Mesenchymal stem cell (in vitro differentiated cells and primary cell): ENCODE data around the gene CCDC188.

Experiments used
- DNase-seq: peaks from one replicate; pipeline ENCODE4 v3.0.0-alpha.2; 2013
- H2AFZ ChIP-seq: one replicate; pipeline ENCODE4 v1.6.1; 2013; ENCODE audit warnings: low read depth, mild to moderate bottlenecking, control low read depth, inconsistent platforms, low read length, moderate library complexity
- H2AK5ac ChIP-seq: 2 replicates; pipeline ENCODE4 v1.6.1; 2013; ENCODE audit warnings: low read length, moderate library complexity, mild to moderate bottlenecking, inconsistent platforms; ENCODE audit not compliant: severe bottlenecking
- H2BK120ac ChIP-seq: one replicate; pipeline ENCODE4 v1.6.1; 2013; ENCODE audit warnings: low read depth, mild to moderate bottlenecking, inconsistent platforms, low read length, moderate library complexity
- H2BK12ac ChIP-seq, 2 experiments: one replicate each; pipeline ENCODE4 v1.6.1; 2013; ENCODE audit warnings: inconsistent platforms in 2 of 2, low read length in 2 of 2, mild to moderate bottlenecking in 2 of 2, moderate library complexity in 2 of 2, control low read depth in 1 of 2
- H2BK15ac ChIP-seq: one replicate; pipeline ENCODE4 v1.6.1; 2013; ENCODE audit warnings: mild to moderate bottlenecking, low read depth, inconsistent platforms; ENCODE audit not compliant: poor library complexity, severe bottlenecking
- H2BK5ac ChIP-seq: 2 replicates; pipeline ENCODE4 v1.6.1; 2013; ENCODE audit warnings: low read depth, mild to moderate bottlenecking, low read length, control low read depth, inconsistent platforms; ENCODE audit not compliant: poor library complexity, severe bottlenecking
- H3K14ac ChIP-seq, 2 experiments: one replicate each; pipeline ENCODE4 v1.6.1; 2013; ENCODE audit warnings: inconsistent platforms in 2 of 2, low read length in 2 of 2, control low read depth in 1 of 2, mild to moderate bottlenecking in 1 of 2, moderate library complexity in 1 of 2
- H3K18ac ChIP-seq, 2 experiments: one replicate each; pipeline ENCODE4 v1.6.1; 2013; ENCODE audit warnings: inconsistent platforms in 2 of 2, low read length in 2 of 2, control low read depth in 1 of 2, low read depth in 1 of 2, mild to moderate bottlenecking in 1 of 2
- H3K23ac ChIP-seq, 2 experiments: one replicate each; pipeline ENCODE4 v1.6.1; 2013; ENCODE audit warnings: inconsistent platforms in 2 of 2, low read length in 2 of 2, mild to moderate bottlenecking in 2 of 2, moderate library complexity in 2 of 2, control low read depth in 1 of 2
- H3K27ac ChIP-seq: 2 replicates; pipeline ENCODE4 v1.5.1; 2013; ENCODE audit warnings: mild to moderate bottlenecking, moderate library complexity, low read length, control low read depth, inconsistent platforms; ENCODE audit not compliant: poor library complexity, severe bottlenecking
- H3K27me3 ChIP-seq, 2 experiments: 2 replicates each; pipeline versions ENCODE4 v1.6.1 to v1.7.0; 2013; ENCODE audit warnings: low read length in 2 of 2, mild to moderate bottlenecking in 2 of 2, moderate library complexity in 2 of 2, control low read depth in 1 of 2, inconsistent platforms in 1 of 2; ENCODE audit not compliant: control insufficient read depth in 1 of 2, insufficient read depth in 1 of 2
- H3K36me3 ChIP-seq, 2 experiments: 2 replicates each; pipeline versions ENCODE4 v1.6.1 to v1.7.0; 2013; ENCODE audit warnings: low read length in 2 of 2, control low read depth in 1 of 2, inconsistent platforms in 1 of 2, low read depth in 1 of 2, mild to moderate bottlenecking in 1 of 2; ENCODE audit not compliant: insufficient read depth in 2 of 2, control insufficient read depth in 1 of 2
- H3K4ac ChIP-seq, 2 experiments: one replicate each; pipeline ENCODE4 v1.6.1; 2013; ENCODE audit warnings: inconsistent platforms in 2 of 2, low read length in 2 of 2, mild to moderate bottlenecking in 2 of 2, moderate library complexity in 2 of 2, control low read depth in 1 of 2, low read depth in 1 of 2
- H3K4me1 ChIP-seq: 2 replicates; pipeline ENCODE4 v1.6.1; 2013; ENCODE audit warnings: low read depth, low read length, control low read depth; ENCODE audit not compliant: control insufficient read depth, insufficient read depth
- H3K4me2 ChIP-seq: 2 replicates; pipeline ENCODE4 v1.6.1; 2013; ENCODE audit warnings: low read length, mild to moderate bottlenecking, inconsistent platforms; ENCODE audit not compliant: poor library complexity, severe bottlenecking
- H3K4me3 ChIP-seq, 2 experiments: 2 replicates each; pipeline versions ENCODE4 v1.5.1 to v1.7.0; 2013; ENCODE audit warnings: low read length in 2 of 2, mild to moderate bottlenecking in 2 of 2, control low read depth in 1 of 2, low read depth in 1 of 2; ENCODE audit not compliant: insufficient read depth in 1 of 2
- H3K79me1 ChIP-seq: replicated peaks from 2 replicates; pipeline ENCODE4 v1.6.1; 2013; ENCODE audit warnings: mild to moderate bottlenecking, control low read depth, low read length, inconsistent platforms; ENCODE audit not compliant: poor library complexity, severe bottlenecking
- H3K9ac ChIP-seq: 2 replicates; pipeline ENCODE4 v1.7.0; 2013; ENCODE audit warnings: mild to moderate bottlenecking, low read length, moderate library complexity
- H3K9me3 ChIP-seq: 2 replicates; pipeline ENCODE4 v1.7.0; 2013; ENCODE audit warnings: mild to moderate bottlenecking, low read length; ENCODE audit not compliant: control insufficient read depth
- H4K8ac ChIP-seq: one replicate; pipeline ENCODE4 v1.6.1; 2013; ENCODE audit warnings: inconsistent platforms, mild to moderate bottlenecking, low read length, moderate library complexity
- H4K91ac ChIP-seq: one replicate; pipeline ENCODE4 v1.6.1; 2013; ENCODE audit warnings: mild to moderate bottlenecking, low read length, inconsistent platforms
- WGBS: methylation state at CpG from one replicate; pipeline ENCODE4 v1.1.7; 2013; ENCODE audit warnings: mixed read lengths; 5-methylcytosine and 5-hydroxymethylcytosine counted together

CCDC188 gene

GRCh38 chr22:20186183-20186870 lies 35.5 kb upstream of the CCDC188 start:
- Histone ChIP-seq H3K4me2 (no peak overlapping the region), H3K14ac (no peak overlapping the region), H3K4me3 (no peak overlapping the region), H3K4me1 (peaks cover 2% of the 10 kb centered on the region), H3K27me3 (peaks cover 16 to 43% of the 10 kb centered on the region in 2 experiments), H3K4ac (no peak overlapping the region), H2BK12ac (no peak overlapping the region), H3K36me3 (no peaks in the 10 kb centered on the region), H3K9me3 (no peaks in the 10 kb centered on the region), H2AK5ac (no peak overlapping the region), H3K23ac (no peak overlapping the region), H4K8ac (no peak overlapping the region), H2AFZ (no peak overlapping the region), H3K9ac (no peak overlapping the region), H3K18ac (no peak overlapping the region), H2BK15ac (no peak overlapping the region), H4K91ac (no peak overlapping the region), H3K27ac (no peak overlapping the region), H2BK5ac (no peak overlapping the region), H3K79me1 (no peaks in the 10 kb centered on the region), H2BK120ac (no peak overlapping the region)
- 39% methylated on average over 9 of the region's 10 CpGs for WGBS
- DNase-seq = no peak

GRCh38 chr22:20185750-20186149 lies 34.9 kb upstream of the CCDC188 start:
- no peak overlapping the region for H3K23ac ChIP-seq
- H3K27me3 ChIP-seq = peaks cover 12 to 40% of the 10 kb centered on the region in 2 experiments
- H3K4me1 ChIP-seq = peaks cover 6% of the 10 kb centered on the region
- 80% methylated on average over 6 of the region's 6 CpGs for WGBS
- H2BK120ac ChIP-seq = no peak overlapping the region
- no peak overlapping the region for H2AFZ ChIP-seq
- no peaks in the 10 kb centered on the region for H3K9me3 ChIP-seq
- H3K4ac ChIP-seq = no peak overlapping the region
- H4K91ac ChIP-seq = no peak overlapping the region
- no peak overlapping the region for H2BK5ac ChIP-seq
- no peak overlapping the region for H2AK5ac ChIP-seq
- H3K14ac ChIP-seq = no peak overlapping the region
- no peak overlapping the region for H3K18ac ChIP-seq
- no peak overlapping the region for H3K4me3 ChIP-seq
- no peak overlapping the region for H2BK15ac ChIP-seq
- H3K36me3 ChIP-seq = no peaks in the 10 kb centered on the region
- H3K79me1 ChIP-seq = no peaks in the 10 kb centered on the region
- no peak overlapping the region for H3K27ac ChIP-seq
- no peak overlapping the region for H3K9ac ChIP-seq
- DNase-seq = no peak
- no peak overlapping the region for H4K8ac ChIP-seq
- H3K4me2 ChIP-seq = no peak overlapping the region
- H2BK12ac ChIP-seq = no peak overlapping the region

- DNase-seq = no peak
- no peak overlapping the region for H3K18ac ChIP-seq
- no peak overlapping the region for H3K9ac ChIP-seq
- H3K4me3 ChIP-seq = peak overlapping the region in 1 of 2 experiments; percentile 7
- no peak overlapping the region for H2BK5ac ChIP-seq
- H2BK12ac ChIP-seq = no peak overlapping the region
- no peak overlapping the region for H2BK120ac ChIP-seq
- H3K27me3 ChIP-seq = peaks cover 12 to 36% of the 10 kb centered on the region in 2 experiments
- H2AFZ ChIP-seq = no peak overlapping the region
- H2AK5ac ChIP-seq = no peak overlapping the region
- H3K4ac ChIP-seq = no peak overlapping the region
- no peak overlapping the region for H2BK15ac ChIP-seq
- no peak overlapping the region for H3K14ac ChIP-seq
- peaks cover 6% of the 10 kb centered on the region for H3K4me1 ChIP-seq
- no peak overlapping the region for H4K91ac ChIP-seq
- H3K23ac ChIP-seq = no peak overlapping the region
- no peak overlapping the region for H3K27ac ChIP-seq
- 81% methylated on average over 17 of the region's 18 CpGs for WGBS
- no peaks in the 10 kb centered on the region for H3K36me3 ChIP-seq
- no peaks in the 10 kb centered on the region for H3K79me1 ChIP-seq
- no peak overlapping the region for H3K4me2 ChIP-seq
- H4K8ac ChIP-seq = no peak overlapping the region
- H3K9me3 ChIP-seq = no peaks in the 10 kb centered on the region
These were observed 33.8 kb upstream of the CCDC188 start for GRCh38 chr22:20184501-20185165.

- no peak overlapping the region for H3K4me2 ChIP-seq
- WGBS = 65% methylated on average over 6 of the region's 6 CpGs
- no peak overlapping the region for H2BK12ac ChIP-seq
- no peak overlapping the region for H2AFZ ChIP-seq
- no peaks in the 10 kb centered on the region for H3K36me3 ChIP-seq
- H3K79me1 ChIP-seq = no peaks in the 10 kb centered on the region
- peaks cover 6% of the 10 kb centered on the region for H3K4me1 ChIP-seq
- no peak overlapping the region for H4K91ac ChIP-seq
- H3K27me3 ChIP-seq = peaks cover 15 to 39% of the 10 kb centered on the region in 2 experiments
- H3K14ac ChIP-seq = no peak overlapping the region
- no peak for DNase-seq
- H3K9ac ChIP-seq = no peak overlapping the region
- no peak overlapping the region for H3K23ac ChIP-seq
- no peak overlapping the region for H2BK120ac ChIP-seq
- H4K8ac ChIP-seq = no peak overlapping the region
- H2BK15ac ChIP-seq = no peak overlapping the region
- no peaks in the 10 kb centered on the region for H3K9me3 ChIP-seq
- H2AK5ac ChIP-seq = no peak overlapping the region
- H3K4ac ChIP-seq = no peak overlapping the region
- no peak overlapping the region for H3K27ac ChIP-seq
- H3K18ac ChIP-seq = no peak overlapping the region
- H3K4me3 ChIP-seq = no peak overlapping the region
- H2BK5ac ChIP-seq = no peak overlapping the region
These were observed 33.0 kb upstream of the CCDC188 start for GRCh38 chr22:20183823-20184222.
